ENCODE measurements around the gene CEACAM16. TPM values are rescaled to one million over a fixed set of nuclear protein-coding genes. Genes with fewer than 3 reads are reported as not detected.

CEACAM16 gene
- total and polyA plus RNA-seq, 9 of the 15 experiments (the other 6 are each of a cell fraction or from before 2014, with no cell fraction given) = not detected

- TF ChIP-seq ZNF740 (CRISPR knock-in tag; IDR thresholded peaks at IDR 0.05) (peak; percentile 59; the same call in 1 of the 2 replicates), ZNF740 (tag; IDR thresholded peaks at IDR 0.05) (no peak; a peak in 1 of 4 replicates), FOXJ2 (tag; IDR thresholded peaks at IDR 0.05) (no peak), BRF1 (IDR thresholded peaks at IDR 0.05; ENCODE audit: borderline replicate concordance, extremely low read depth, insufficient read length) (no peak), ZNF445 (CRISPR knock-in tag; IDR thresholded peaks at IDR 0.05; ENCODE audit: low read depth) (no peak), SRSF7 (optimal IDR thresholded peaks at IDR 0.05; ENCODE audit: low read depth, low read length) (no peak), TEAD4 (IDR thresholded peaks at IDR 0.05; ENCODE audit: low read length) (no peak), TEAD4 (CRISPR knock-in tag; IDR thresholded peaks at IDR 0.05; ENCODE audit: borderline replicate concordance) (no peak), JUN (IDR thresholded peaks at IDR 0.05; ENCODE audit: borderline replicate concordance, low read depth, low read length) (peak; percentile 47; the same call in 1 of the 2 replicates), JUN (CRISPR knock-in tag; IDR thresholded peaks at IDR 0.05; ENCODE audit: borderline replicate concordance) (no peak), SMARCC2 (IDR thresholded peaks at IDR 0.05; ENCODE audit: low read depth) (no peak), ATF7 (IDR thresholded peaks at IDR 0.05) (no peak), ARID3A (IDR thresholded peaks at IDR 0.05; ENCODE audit: borderline replicate concordance, low read depth, low read length) (no peak), BCOR (IDR thresholded peaks at IDR 0.05) (peak; percentile 89), CBX5 (IDR thresholded peaks at IDR 0.05; ENCODE audit: borderline replicate concordance, low read depth) (no peak), PBX2 (CRISPR knock-in tag; IDR thresholded peaks at IDR 0.05; ENCODE audit: low read depth) (no peak), PBX2 (tag; conservative IDR thresholded peaks at IDR 0.05; ENCODE audit: low read depth) (no peak), ZNF174 (CRISPR knock-in tag; IDR thresholded peaks at IDR 0.05) (no peak)
Measured at GRCh38 chr19:44689290-44690130, 9.4 kb upstream of the CEACAM16 start (continued).
